ENCODE data around the gene PFKFB3. TPM values are rescaled to one million over a fixed set of nuclear protein-coding genes. Genes with fewer than 3 reads are reported as not detected.

The PFKFB3 gene
- total and polyA plus RNA-seq, 2 of the 4 experiments (the other 2 are of a cell fraction) = 34.1 to 45.5 TPM

GRCh38 chr10:6215683-6216484 is 13.2 kb downstream of the PFKFB3 start:
- H2AK5ac ChIP-seq (ENCODE audit: low read depth, low read length) = no peak overlapping the region; the same call in 1 of the 2 replicates
- H3K9me3 ChIP-seq (ENCODE audit: control insufficient read depth, insufficient read depth, low read length) = no peaks in the 10 kb centered on the region
- in situ Hi-C loops (cut with MboI; ENCODE audit: low sequenced_read_pairs) (no loop called here), intact Hi-C loops (cut with micrococcal nuclease) (no loop called here), dilution Hi-C loops (cut with HindIII; ENCODE audit: low sequenced_read_pairs, unreplicated experiment) (no loop called here)
- H3K18ac ChIP-seq (ENCODE audit: low read depth, low read length) = no peak overlapping the region
- ChIA-PET CTCF (no interaction called here), POLR2A (ENCODE audit: unreplicated experiment) (no interaction called here)
- TF ChIP-seq NFE2L2 (IDR thresholded peaks at IDR 0.05; ENCODE audit: low read depth, low read length) = no peak
- no peak overlapping the region for H3K4me3 ChIP-seq (ENCODE audit: insufficient read depth, low read depth, low read length)
- peaks cover 14% of the 10 kb centered on the region; the same call in 1 of the 2 replicates for H3K4me1 ChIP-seq (ENCODE audit: control insufficient read depth, insufficient read depth, low read length)
- ATAC-seq (ENCODE audit: low read depth) = no peak
- peaks cover 71% of the 10 kb centered on the region for H3K36me3 ChIP-seq (ENCODE audit: control insufficient read depth, insufficient read depth, low read length)
- no peak overlapping the region for H3K23ac ChIP-seq (ENCODE audit: low read depth, low read length)
- H2AK9ac ChIP-seq (replicated peaks; ENCODE audit: low read depth, low read length, poor library complexity) = no peak overlapping the region
- no peak overlapping the region for H2BK5ac ChIP-seq (ENCODE audit: low read depth, low read length, poor library complexity, severe bottlenecking)
- no peak for DNase-seq
- no peak overlapping the region for H3K56ac ChIP-seq (ENCODE audit: extremely low read depth, insufficient read depth, low read length)
- H3K9me1 ChIP-seq (ENCODE audit: insufficient read depth, low read length) = peaks cover 23% of the 10 kb centered on the region
- no peak overlapping the region for H4K91ac ChIP-seq (ENCODE audit: insufficient read depth, low read depth, low read length)
- H4K8ac ChIP-seq (ENCODE audit: low read depth in 2 of 2, low read length in 2 of 2) = no peak overlapping the region
- no peak overlapping the region for H3K9ac ChIP-seq (ENCODE audit: low read depth, low read length)
- H4K20me1 ChIP-seq (ENCODE audit: insufficient read depth, low read length) = peaks cover 81% of the 10 kb centered on the region
- WGBS, 2 experiments (ENCODE audit: extremely low coverage in 2 of 2, insufficient read length in 1 of 2) = 90% methylated on average over 12 of the region's 24 CpGs; no CpG with 5 or more reads in 1 of the 2 experiments
- no peak overlapping the region for H2BK15ac ChIP-seq (ENCODE audit: low read depth, low read length)
- H3K4me2 ChIP-seq (ENCODE audit: low read depth, low read length) = no peak overlapping the region
- no peak overlapping the region for H2BK120ac ChIP-seq (ENCODE audit: low read depth, low read length)
- no peak overlapping the region for H3K27ac ChIP-seq (ENCODE audit: insufficient read depth, low read length)
- H4K5ac ChIP-seq (ENCODE audit: low read depth, low read length) = no peak overlapping the region
- H2BK20ac ChIP-seq (ENCODE audit: low read depth, low read length) = no peak overlapping the region
- BruUV-seq (replicated peaks) = no TSS peak
- no peak overlapping the region for H3K4ac ChIP-seq (ENCODE audit: low read depth, low read length)
- no peaks in the 10 kb centered on the region for H3K27me3 ChIP-seq (ENCODE audit: control insufficient read depth, insufficient read depth, low read length)
- H3K79me1 ChIP-seq (ENCODE audit: low read depth in 1 of 2, low read length in 2 of 2) = peaks cover 23 to 95% of the 10 kb centered on the region in 2 experiments
- H3K14ac ChIP-seq (replicated peaks; ENCODE audit: low read depth, low read length) = no peak overlapping the region
- no peak overlapping the region for H2AFZ ChIP-seq (replicated peaks; ENCODE audit: low read length, poor library complexity)
